Endometrial microvascular endothelial cells (primary cell): ENCODE results near the gene MAPK7. TPM values are rescaled to one million over a fixed set of nuclear protein-coding genes. Genes with fewer than 3 reads are reported as not detected.

Source experiments
- in situ Hi-C: cut with HindIII; loops from 2 replicates; pipeline ENCODE4 v1.10.0; 2017; ENCODE audit warnings: low sequenced_read_pairs, low pct_unique_long_range_greater_than_20kb; ENCODE audit errors: inconsistent ontology term
- total RNA-seq: library from RNA; depleted of rRNA; stranded (reverse); fragments of >200 nt; gene quantifications from one replicate; pipeline ENCODE4 v1.2.3, GENCODE V29; 2015; ENCODE audit errors: inconsistent ontology term

MAPK7 gene
- total RNA-seq, 1 donor from 2014 or later, result 21.9 TPM

DNA sequence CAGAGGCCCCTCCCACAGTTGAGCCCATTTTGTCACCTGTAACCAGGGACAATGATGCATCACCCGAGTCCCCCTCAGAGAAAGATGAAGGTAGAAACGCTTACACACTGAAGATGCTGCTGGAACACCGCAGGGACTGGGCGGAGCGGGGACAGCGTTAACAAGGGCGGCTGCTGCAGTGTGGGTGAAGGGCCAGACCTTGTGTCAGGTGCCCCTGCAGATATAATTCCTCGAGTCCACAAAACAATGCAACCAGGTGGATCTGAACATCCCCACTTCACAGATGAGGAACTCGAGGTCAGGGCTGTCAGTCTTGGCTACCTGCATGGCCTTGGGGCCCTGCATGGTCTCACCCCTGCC lies 6.3 kb upstream of the MAPK7 start:
- in situ Hi-C loops, result loop anchor here (25.0 kb wide), 1 partner anchor 90 kb away; no protein-coding TSS in a partner anchor

GRCh38 chr17:19372439-19372838 lies 5.9 kb upstream of the MAPK7 start:
- in situ Hi-C loops, result loop anchor here (25.0 kb wide), 1 partner anchor 90 kb away; no protein-coding TSS in a partner anchor

GRCh38 chr17:19372866-19373504 lies 5.3 kb upstream of the MAPK7 start:
- in situ Hi-C loops, result loop anchor here (25.0 kb wide), 1 partner anchor 89 kb away; no protein-coding TSS in a partner anchor

DNA sequence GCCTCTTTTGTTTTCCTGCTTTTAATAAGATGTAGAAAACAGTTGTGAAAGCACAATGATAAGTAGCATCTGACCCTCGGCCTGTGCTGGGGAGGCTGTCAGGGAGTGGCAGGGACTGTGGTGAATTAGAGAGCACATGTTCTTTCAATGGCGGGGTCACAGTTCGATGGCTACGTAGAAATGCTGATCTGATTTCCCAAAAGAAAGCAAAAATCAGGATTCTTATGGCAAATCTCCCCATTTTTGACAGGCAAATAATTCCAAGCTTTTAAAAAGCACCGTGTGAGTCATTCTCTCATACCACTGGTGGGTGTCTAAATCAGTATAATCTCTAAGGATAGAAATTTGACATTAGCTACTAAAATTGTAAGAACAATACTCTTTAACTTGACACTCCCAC lies 4.2 kb upstream of the MAPK7 start:
- in situ Hi-C loops, result loop anchor here (25.0 kb wide), 1 partner anchor 88 kb away; no protein-coding TSS in a partner anchor

- in situ Hi-C loops, result no loop called here
These were observed 2.6 kb upstream of the MAPK7 start for GRCh38 chr17:19375732-19376131.

GRCh38 chr17:19376811-19377210 lies 1.5 kb upstream of the MAPK7 start:
- in situ Hi-C loops, result no loop called here

GRCh38 chr17:19377602-19378415 lies 489 bp upstream of the MAPK7 start:
- in situ Hi-C loops, result no loop called here

GRCh38 chr17:19379361-19380065 lies 1.2 kb downstream of the MAPK7 start:
- in situ Hi-C loops, result no loop called here

GRCh38 chr17:19380481-19381301 lies 2.4 kb downstream of the MAPK7 start:
- in situ Hi-C loops, result no loop called here

DNA sequence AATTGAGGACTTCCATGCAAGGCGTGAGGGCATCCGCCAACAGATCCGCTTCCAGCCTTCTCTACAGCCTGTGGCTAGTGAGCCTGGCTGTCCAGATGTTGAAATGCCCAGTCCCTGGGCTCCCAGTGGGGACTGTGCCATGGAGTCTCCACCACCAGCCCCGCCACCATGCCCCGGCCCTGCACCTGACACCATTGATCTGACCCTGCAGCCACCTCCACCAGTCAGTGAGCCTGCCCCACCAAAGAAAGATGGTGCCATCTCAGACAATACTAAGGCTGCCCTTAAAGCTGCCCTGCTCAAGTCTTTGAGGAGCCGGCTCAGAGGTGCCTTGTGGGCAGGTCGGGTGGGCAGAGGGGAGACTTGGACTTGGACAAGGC lies 3.1 kb downstream of the MAPK7 start:
- in situ Hi-C loops, result no loop called here

DNA sequence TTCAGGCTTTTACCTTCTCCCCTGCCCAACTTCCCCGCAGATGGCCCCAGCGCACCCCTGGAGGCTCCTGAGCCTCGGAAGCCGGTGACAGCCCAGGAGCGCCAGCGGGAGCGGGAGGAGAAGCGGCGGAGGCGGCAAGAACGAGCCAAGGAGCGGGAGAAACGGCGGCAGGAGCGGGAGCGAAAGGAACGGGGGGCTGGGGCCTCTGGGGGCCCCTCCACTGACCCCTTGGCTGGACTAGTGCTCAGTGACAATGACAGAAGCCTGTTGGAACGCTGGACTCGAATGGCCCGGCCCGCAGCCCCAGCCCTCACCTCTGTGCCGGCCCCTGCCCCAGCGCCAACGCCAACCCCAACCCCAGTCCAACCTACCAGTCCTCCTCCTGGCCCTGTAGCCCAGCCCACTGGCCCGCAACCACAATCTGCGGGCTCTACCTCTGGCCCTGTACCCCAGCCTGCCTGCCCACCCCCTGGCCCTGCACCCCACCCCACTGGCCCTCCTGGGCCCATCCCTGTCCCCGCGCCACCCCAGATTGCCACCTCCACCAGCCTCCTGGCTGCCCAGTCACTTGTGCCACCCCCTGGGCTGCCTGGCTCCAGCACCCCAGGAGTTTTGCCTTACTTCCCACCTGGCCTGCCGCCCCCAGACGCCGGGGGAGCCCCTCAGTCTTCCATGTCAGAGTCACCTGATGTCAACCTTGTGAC lies 3.6 kb downstream of the MAPK7 start:
- in situ Hi-C loops, result no loop called here

DNA sequence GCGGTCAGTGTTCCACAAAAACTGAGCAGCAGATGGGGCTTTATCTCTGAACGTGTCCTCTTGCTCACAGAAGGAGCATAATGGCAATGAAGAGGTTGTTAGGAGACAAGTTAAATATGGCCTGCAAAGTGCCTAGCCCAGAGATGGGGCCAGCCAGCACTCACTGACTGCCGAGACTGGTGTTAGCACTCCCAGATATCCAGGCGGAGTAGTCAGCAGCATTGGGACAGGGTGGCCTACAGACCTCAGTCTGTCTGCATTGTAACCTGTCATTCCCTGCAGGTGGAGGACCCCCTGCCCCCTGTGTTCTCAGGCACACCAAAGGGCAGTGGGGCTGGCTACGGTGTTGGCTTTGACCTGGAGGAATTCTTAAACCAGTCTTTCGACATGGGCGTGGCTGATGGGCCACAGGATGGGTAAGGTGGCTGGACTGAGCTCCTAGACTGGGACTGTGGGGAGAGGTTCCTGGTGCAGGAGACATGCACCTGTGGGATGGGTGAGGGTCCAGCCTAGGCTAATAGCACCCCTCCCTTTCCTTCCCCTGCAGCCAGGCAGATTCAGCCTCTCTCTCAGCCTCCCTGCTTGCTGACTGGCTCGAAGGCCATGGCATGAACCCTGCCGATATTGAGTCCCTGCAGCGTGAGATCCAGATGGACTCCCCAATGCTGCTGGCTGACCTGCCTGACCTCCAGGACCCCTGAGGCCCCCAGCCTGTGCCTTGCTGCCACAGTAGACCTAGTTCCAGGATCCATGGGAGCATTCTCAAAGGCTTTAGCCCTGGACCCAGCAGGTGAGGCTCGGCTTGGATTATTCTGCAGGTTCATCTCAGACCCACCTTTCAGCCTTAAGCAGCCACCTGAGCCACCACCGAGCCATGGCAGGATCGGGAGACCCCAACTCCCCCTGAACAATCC lies 4.5 kb downstream of the MAPK7 start:
- in situ Hi-C loops, result no loop called here

- in situ Hi-C loops, result no loop called here
These were observed 5.6 kb downstream of the MAPK7 start for GRCh38 chr17:19383681-19384470.

DNA sequence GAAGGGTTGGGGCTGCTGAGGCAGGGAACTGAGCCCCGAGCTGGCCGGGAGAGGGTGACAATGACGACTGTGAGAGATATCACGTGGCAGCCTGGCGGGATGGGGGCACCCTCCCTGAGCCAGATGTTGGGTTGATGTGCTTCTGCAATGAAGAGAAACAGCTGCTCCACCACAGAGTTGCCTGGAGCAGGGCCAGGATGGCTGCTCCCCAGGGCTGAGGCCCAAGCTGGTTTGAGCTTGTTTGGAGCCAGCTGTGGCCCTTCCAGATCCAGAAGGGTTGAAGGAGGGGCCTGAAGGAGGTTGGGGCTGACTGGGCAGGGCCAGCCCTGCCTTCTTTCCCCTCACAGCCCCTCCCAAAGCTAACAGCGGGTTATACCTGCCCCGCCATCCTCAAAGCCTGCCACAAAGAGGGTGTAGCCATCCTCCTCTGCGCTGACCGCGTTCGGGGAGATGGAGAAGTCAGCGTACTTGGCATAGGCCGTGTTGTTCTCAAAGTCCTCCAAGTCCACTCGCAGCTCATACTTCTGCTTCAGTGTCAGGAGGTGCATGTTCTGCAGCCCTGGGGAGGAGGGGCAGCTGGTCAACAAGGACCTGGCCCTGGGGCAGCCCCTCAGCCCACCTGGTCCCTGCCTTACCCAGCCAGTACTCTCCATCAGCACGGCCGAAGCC lies 6.6 kb downstream of the MAPK7 start:
- in situ Hi-C loops, result no loop called here

DNA sequence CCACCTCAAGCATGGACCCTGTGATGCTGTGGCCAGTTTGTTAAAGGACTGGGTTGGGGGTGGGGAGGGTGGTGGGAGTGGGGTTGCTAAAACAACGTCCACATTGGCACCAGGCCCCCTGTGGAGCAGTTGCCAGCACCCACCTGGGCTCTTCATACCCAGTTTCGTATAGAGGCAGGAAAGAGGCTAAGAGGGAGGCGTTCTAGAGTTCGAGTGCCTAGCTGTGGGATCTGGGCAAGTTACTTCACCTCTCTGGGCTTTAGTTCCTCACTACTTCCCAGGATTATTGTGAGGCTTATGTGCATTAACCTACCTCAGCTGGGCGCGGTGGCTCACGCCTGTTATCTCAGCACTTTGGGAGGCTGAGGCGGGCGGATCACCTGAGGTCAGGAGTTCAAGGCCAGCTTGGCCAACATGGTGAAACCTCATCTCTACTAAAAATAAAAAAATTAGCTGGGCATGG lies 7.3 kb downstream of the MAPK7 start:
- in situ Hi-C loops, result no loop called here
